BE2C (cell line): ENCODE data around the gene LIPT2.

Experiments
- DNase-seq: peaks from one replicate; pipeline ENCODE4 v3.0.0-alpha.2; 2020
- H3K27me3 ChIP-seq: fragments of 250-450 bp; sonication (Bioruptor Pico); 2 replicates; pipeline ENCODE4 v1.5.1; 2020; ENCODE audit warnings: mild to moderate bottlenecking
- H3K36me3 ChIP-seq: fragments of 250-450 bp; sonication (Bioruptor Pico); 2 replicates; pipeline ENCODE4 v1.5.1; 2020; ENCODE audit warnings: mild to moderate bottlenecking
- H3K4me1 ChIP-seq: fragments of 250-450 bp; sonication (Bioruptor Pico); 2 replicates; pipeline ENCODE4 v1.5.1; 2020
- H3K4me3 ChIP-seq: 2 replicates; pipeline ENCODE4 v1.5.1; 2011; ENCODE audit warnings: low read depth, low read length
- H3K9me3 ChIP-seq: fragments of 250-450 bp; sonication (Bioruptor Pico); 2 replicates; pipeline ENCODE4 v1.5.1; 2020
- CTCF ChIP-seq: IDR thresholded peaks from 2 replicates; pipeline ENCODE4 v1.5.1; 2012; ENCODE audit warnings: mild to moderate bottlenecking, low read depth, low read length

Gene LIPT2

GRCh38 chr11:74476536-74476935 lies 17.0 kb downstream of the LIPT2 start:
- H3K27me3 ChIP-seq, result no peaks in the 10 kb centered on the region
- no peaks in the 10 kb centered on the region for H3K9me3 ChIP-seq
- H3K4me1 ChIP-seq, result no peaks in the 10 kb centered on the region
- DNase-seq, result no peak
- TF ChIP-seq CTCF, result no peak
- no peak overlapping the region for H3K4me3 ChIP-seq
- no peaks in the 10 kb centered on the region for H3K36me3 ChIP-seq

GRCh38 chr11:74474316-74474715 lies 19.2 kb downstream of the LIPT2 start:
- Histone ChIP-seq H3K36me3 (no peaks in the 10 kb centered on the region), H3K4me1 (no peaks in the 10 kb centered on the region; the same call in 1 of the 2 replicates), H3K9me3 (no peaks in the 10 kb centered on the region), H3K4me3 (no peak overlapping the region), H3K27me3 (no peaks in the 10 kb centered on the region)
- no peak for TF ChIP-seq CTCF
- DNase-seq, result no peak

- H3K4me3 ChIP-seq, result no peak overlapping the region
- no peak for TF ChIP-seq CTCF
- H3K4me1 ChIP-seq, result no peaks in the 10 kb centered on the region; the same call in 1 of the 2 replicates
- H3K36me3 ChIP-seq, result no peaks in the 10 kb centered on the region
- H3K9me3 ChIP-seq, result no peaks in the 10 kb centered on the region
- no peaks in the 10 kb centered on the region for H3K27me3 ChIP-seq
- DNase-seq, result no peak
Observed at GRCh38 chr11:74473382-74474173, 19.9 kb downstream of the LIPT2 start.

- no peak for TF ChIP-seq CTCF
- Histone ChIP-seq H3K4me3 (no peak overlapping the region), H3K9me3 (no peaks in the 10 kb centered on the region), H3K27me3 (no peaks in the 10 kb centered on the region), H3K36me3 (no peaks in the 10 kb centered on the region), H3K4me1 (no peaks in the 10 kb centered on the region; the same call in 1 of the 2 replicates)
- DNase-seq, result no peak
Observed at GRCh38 chr11:74471668-74472429, 21.7 kb downstream of the LIPT2 start.

- H3K27me3 ChIP-seq, result no peaks in the 10 kb centered on the region
- no peaks in the 10 kb centered on the region for H3K36me3 ChIP-seq
- no peak for TF ChIP-seq CTCF
- no peaks in the 10 kb centered on the region for H3K9me3 ChIP-seq
- no peaks in the 10 kb centered on the region; the same call in 1 of the 2 replicates for H3K4me1 ChIP-seq
- no peak overlapping the region for H3K4me3 ChIP-seq
- no peak for DNase-seq
Observed at GRCh38 chr11:74471037-74471436, 22.5 kb downstream of the LIPT2 start.

- Histone ChIP-seq H3K27me3 (no peaks in the 10 kb centered on the region), H3K36me3 (no peaks in the 10 kb centered on the region), H3K9me3 (no peaks in the 10 kb centered on the region), H3K4me1 (no peaks in the 10 kb centered on the region; the same call in 1 of the 2 replicates), H3K4me3 (no peak overlapping the region)
- peak; percentile 46 for DNase-seq
- no peak for TF ChIP-seq CTCF
Observed at GRCh38 chr11:74470526-74470925, 23.0 kb downstream of the LIPT2 start.
